Hematopoietic multipotent progenitor cell treated with erythropoietin and hydrocortisone succinate and interleukin-3 and kit ligand, for 8 days (in vitro differentiated cells): ENCODE results near the gene PPRC1.

Source experiments
- DNase-seq: peaks from one replicate; pipeline ENCODE4 v3.0.0-alpha.2; 2015

Gene PPRC1

DNA sequence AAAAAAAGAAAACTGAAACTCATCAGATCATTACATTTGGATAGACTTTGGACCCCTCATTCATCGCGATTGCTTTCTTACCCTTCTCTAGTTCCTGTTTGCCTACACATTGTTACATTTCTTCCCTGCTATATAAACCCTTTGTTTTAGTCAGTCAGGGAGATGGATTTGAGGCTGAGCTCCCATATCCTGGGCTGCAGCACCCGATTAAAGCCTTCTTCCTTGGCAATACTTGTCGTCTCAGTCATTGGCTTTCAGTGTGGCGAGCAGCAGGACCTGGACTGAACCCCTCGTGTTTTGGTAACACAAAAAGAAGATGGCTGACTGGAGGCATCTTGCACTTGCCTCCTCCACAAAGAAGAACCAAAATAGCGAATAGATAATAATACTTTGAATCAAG is 59.1 kb downstream of the PPRC1 start:
- no peak for DNase-seq

DNA sequence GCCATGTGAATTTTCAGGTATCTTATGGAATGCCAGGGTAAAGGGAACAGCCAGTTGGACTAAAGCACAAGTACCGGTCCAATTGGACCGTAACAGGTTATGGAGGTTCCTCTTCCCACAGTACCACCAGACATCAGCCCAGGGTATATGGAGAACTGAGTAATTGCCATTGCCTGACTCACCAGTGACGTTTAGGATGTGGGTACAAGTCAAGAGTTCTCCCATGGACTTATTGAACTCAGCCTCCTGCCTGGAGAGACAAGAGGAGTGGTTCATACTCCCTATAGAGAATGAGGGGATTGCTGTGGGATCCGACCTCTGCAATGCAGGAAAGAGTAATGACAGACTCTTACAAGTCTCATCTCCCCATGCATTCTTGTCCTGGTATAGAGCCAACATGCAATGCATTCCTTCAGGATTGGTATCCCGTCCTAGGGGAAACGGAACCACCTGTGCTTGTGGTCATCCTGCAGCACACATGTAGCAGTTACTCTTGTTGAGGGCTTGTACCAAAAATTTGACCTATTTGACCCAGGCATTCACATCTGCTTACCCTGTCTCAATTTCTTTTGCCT is 62.5 kb downstream of the PPRC1 start:
- DNase-seq = no peak

DNA sequence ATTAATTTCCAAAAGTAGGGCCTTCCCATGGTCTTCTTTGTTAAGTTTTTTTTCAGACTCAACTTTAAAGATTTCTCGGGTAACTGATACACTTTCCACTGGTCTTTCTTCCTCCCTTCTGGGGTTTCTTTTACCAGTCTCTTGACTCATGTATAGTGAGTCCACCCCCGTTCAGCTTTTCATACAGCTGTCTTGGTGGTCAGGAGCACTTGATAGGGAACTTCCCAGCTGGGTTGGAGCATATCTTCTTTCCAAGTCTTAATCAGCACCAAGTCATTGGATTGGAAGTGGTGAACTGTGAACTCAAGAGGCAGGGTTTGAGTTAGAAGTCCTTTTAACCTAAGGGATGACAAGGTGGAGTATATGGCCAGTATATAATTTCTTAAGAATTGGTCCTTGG is 64.1 kb downstream of the PPRC1 start:
- DNase-seq = no peak

DNA sequence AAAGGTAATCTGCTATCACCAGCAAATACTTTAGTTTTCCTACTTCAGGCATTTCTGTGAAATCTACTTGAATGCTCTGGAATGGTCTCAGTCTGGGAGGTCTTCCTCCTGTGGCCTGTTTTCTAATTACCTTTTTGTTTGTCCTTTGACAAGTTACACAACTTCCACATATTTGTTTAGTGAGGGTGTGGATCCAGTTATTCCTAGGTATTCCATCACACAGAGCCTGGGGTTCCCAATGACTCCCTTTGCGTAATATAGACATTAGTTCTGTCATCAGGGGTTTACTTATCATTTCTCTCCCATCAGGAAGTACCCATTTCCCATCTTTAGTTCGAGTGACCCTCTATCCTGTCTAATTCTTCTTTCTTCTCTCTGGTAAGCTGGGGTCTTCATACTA is 65.2 kb downstream of the PPRC1 start:
- DNase-seq = no peak
